NCI-H2227 (cell line): ENCODE data around the gene CBLL1.

ENCODE experiments used
- DNase-seq: peaks from one replicate; lab custom pipeline; 2025; ENCODE audit not compliant: unreplicated experiment; lab: John Stamatoyannopoulos, UW

Gene CBLL1

GRCh38 chr7:107809179-107809578 is 65.2 kb downstream of the CBLL1 start:
- DNase-seq, result no peak

- no peak for DNase-seq
Measured at GRCh38 chr7:107810626-107811025, 66.7 kb downstream of the CBLL1 start.
